Kasumi-1 (cell line): ENCODE data around the gene RPS6KB2.
"Not testable (repeated sequence)": the region's sequence is repeated elsewhere in the genome, so short reads cannot be mapped to it uniquely, and the experiment has no call there.

Source experiments
- DNase-seq, 2 experiments: peaks; one replicate each; lab custom pipeline; 2025; lab: John Stamatoyannopoulos, UW

RPS6KB2 gene

GRCh38 chr11:67466962-67467771, 38.9 kb downstream of the RPS6KB2 start:
- DNase-seq: no peak

DNA sequence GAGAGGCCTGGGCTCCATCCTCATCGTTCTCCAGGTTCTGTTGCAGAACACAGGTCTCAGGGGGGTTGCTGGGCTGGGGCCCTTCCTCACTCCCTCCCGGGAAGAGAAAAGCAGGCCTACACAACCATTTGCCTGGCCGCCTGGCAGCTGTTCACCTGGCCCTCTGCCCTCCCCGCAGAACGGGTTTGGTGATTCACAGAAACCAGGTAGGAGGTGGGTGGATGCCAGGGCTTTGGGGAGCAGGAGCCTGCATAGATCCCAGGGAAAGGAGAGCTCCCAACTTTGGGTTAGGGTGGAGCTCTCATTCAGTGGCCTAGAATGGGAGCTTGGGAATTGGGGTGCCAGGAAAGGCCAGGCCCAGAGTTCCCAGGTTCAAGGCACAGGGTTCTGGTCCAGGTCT, 39.8 kb downstream of the RPS6KB2 start:
- DNase-seq: no peak

GRCh38 chr11:67468456-67468758, 40.1 kb downstream of the RPS6KB2 start:
- no peak for DNase-seq

DNA sequence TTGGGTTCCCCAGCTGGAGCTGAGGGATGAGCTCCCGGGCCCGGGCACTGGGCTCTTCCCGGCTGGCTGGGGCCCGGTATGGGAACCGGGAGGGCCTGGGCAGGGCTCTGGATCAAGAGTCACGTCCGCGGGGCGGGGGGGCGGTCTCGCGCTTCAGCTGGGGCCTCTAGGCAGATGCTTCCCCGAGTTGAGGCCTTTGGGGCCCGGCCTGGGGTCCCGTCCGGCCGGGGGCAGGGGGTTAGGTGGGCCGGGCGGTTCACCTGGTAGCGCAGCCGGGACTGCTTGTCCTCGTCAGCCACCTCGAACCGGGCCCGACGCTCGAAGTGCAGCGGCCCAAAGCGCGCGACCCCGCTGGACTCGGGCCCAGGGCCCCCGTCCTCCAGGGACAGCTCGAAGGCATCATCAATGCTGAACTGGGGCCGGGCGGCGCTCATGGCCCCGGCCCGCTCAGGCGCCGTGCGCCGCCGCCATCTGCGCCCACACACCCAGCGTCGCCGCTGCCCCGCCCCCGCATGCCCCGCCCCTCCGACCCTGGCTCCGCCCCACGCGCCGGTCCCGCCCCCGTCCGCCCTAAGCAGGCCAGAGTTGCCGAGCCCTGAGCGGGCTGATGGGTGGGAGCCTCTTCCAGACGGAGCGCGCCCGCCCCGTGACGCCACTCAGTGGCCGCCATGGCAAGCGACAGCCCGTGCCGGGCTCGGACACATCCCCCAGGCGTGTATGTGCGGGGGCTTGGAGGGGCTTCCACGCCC, 40.6 kb downstream of the RPS6KB2 start, which contains the start of gene TMEM134:
Gene TMEM134, minus strand, starts transcription at position 493 of the 749 bp plus-strand sequence. Its CDS starts 59 bp downstream, at position 434.
- DNase-seq: peak; percentile 79 to 85

DNA sequence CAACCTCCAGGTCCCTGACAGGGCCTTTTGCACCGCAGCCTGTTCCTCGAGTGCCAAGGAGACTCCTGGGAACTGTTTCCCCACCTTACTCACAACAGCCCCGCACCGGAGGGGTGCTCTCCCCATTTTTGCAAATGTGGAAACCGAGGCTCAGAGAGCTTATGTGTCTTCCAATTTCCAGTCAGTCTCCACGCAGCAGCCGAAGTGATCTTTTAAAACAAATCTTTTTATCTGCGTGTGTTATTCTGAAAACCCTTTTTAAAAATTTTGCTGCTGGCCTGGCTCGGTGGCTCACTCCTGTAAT, 41.2 kb downstream of the RPS6KB2 start:
- no peak for DNase-seq

DNA sequence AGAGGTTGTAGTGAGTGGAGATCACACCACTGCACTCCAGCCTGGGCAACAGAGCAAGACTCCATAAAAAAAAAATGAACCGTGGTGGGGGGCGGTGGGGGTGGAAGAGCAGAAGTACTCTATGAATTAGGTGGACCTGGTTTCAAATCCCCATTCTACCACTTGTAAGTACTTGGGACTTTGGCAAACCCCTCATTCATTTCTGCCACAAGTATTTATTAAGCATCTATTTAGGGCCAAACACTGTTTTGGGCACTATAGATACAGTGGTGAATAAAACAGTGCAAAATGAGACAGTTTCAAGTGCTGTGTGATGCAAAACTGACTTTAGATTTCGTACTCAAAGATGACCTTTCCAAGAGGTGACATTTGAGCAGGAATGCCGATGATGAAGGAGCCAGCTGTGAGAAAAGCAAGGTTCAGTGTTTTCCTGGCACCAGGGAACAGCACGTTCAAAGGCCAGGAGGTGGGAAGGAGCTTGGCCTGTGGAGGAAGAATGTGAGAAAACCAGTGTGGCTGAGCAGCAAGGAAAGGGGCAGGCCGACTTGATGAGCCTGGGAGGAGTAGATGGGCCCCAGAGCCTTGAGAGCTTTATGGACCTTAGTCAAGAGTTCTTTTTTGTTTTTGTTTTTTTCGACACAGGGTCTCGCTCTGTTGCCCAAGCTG, 42.2 kb downstream of the RPS6KB2 start:
- DNase-seq: no peak

- DNase-seq: no peak
These were observed 44.6 kb downstream of the RPS6KB2 start for GRCh38 chr11:67472882-67473281.

GRCh38 chr11:67476692-67477091, 48.4 kb downstream of the RPS6KB2 start:
- DNase-seq: not testable (repeated sequence)

DNA sequence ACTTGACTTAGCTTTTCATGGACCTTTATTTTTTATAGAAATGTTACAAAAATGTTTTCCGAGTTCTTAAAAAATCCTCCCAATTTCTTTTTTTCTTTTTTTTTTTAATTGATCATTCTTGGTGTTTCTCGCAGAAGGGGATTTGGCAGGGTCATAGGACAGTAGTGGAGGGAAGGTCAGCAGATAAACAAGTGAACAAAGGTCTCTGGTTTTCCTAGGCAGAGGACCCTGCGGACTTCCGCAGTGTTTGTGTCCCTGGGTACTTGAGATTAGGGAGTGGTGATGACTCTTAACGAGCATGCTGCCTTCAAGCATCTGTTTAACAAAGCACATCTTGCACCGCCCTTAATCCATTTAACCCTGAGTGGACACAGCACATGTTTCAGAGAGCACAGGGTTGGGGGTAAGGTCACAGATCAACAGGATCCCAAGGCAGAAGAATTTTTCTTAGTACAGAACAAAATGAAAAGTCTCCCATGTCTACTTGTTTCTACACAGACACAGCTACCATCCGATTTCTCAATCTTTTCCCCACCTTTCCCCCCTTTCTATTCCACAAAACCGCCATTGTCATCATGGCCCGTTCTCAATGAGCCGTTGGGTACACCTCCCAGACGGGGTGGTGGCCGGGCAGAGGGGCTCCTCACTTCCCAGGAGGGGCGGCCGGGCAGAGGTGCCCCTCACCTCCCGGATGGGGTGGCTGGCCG, 49.2 kb downstream of the RPS6KB2 start:
- DNase-seq: not testable (repeated sequence)

GRCh38 chr11:67482275-67482826, 54.1 kb downstream of the RPS6KB2 start:
- DNase-seq: peak; percentile 70 to 78

DNA sequence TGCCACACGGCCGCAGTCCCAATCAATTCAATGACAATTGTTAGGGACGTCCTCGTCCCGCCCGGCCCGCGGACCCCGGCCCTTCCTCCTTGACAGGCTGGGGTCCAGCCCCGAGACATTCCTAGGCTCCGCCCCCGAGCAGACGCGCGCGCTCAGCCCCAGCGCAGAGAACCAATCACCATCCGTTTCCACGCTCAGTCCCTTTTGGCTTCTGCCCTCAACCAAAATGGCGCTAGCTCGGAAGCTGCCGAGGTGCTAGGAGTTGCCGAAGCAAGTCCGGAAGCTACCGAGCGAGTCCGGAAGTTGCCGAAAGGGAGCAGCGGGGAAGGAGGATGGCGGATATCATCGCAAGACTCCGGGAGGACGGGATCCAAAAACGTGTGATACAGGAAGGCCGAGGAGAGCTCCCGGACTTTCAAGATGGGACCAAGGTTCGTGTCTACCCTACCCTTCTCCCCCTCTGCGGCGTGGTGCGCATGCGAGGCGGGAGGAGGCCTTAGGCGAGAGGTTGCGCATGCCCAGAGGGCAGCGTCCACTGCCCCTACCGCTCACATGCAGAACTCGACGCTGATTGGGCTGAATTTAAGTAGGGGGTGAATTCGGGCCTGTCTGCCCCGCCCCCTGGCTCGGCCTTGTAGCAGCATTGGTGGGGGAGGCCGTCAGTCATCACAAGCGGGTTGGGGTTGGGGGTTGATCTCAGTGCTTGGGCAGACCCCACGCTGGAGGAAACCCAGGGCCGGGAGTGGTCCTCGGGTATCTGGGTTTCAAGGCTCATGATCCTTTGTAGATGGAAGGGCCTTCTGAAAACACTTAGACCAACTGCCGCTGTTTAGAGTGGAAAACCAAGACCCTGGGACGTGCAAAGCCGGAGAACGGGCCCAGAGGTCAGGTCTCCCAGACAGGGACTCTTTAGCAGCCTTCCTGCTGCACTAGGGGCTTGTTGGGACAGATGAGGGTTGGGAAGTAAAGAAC, 54.8 kb downstream of the RPS6KB2 start, which contains the start of gene AIP:
Gene AIP, plus strand, starts transcription at position 200 of the 972 bp plus-strand sequence. Its CDS starts 133 bp downstream, at position 333.
- peak; percentile 98 for DNase-seq

DNA sequence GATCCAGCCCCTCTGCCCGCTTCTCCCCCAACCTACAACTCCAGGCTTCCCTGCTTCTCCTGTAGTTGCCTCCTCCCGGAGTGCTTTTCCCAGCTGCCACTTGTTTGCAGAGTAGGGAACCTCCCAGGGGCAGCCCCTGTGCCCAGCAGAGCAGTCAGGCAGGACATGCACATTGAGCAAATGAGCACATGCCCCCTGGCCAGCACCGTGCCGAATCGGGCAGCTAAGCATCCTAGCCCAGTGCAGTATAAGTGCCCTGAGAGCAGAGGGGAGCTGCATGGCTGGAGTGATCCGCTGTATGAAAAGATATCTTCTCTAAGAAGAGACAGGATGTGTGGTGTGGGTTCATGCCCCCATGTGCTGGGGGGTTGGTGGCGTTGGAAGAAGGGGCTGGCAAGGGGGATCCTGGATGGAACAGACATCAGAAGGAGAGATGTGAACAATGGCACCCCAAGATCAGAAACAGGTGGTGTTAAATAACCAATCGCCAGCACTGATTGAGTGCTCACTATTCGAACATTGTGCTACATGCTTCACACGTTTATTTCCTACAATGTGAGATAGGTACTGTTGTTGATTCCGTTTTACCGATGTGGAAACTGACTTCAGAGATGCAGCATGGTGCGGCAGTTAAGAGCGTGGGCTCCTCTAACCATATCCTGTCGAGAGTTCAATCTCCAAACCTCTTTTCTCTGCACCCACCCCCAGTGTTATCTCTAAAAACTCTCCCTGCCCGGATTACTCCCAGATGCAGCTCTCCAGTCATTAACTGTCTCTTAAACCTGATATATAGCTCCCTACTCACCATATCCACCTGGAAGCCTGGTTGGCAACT, 55.8 kb downstream of the RPS6KB2 start:
- DNase-seq: no peak

DNA sequence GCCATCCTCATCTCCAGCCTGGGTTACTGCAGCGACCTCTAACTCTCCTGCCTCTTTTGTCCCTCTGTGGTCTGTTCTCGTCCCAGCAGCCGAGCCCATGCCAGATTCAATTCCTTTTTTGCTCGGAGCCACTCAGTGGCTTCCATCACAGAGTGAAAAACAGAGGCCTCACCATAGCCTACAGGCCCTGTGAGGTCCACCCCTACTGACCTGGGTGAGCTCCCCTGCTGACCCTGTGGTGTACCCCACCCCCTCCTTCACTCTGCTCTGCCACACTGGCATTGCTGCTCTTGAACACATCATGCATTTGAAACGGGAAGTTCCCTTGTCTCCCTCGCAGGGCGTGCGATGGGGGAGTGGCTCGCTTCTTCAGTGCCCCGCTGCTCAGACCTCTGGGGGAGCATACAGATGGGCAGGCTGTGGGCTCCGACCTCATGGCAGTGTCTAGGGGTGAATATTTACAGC, 56.6 kb downstream of the RPS6KB2 start:
- peak; percentile 80 to 82 for DNase-seq
